Measurements from ENCODE around the gene CMPK1. TPM values are rescaled to one million over a fixed set of nuclear protein-coding genes. Genes with fewer than 3 reads are reported as not detected.

CMPK1 gene
- total and polyA plus RNA-seq, 10 of the 15 experiments (the other 5 are each of a cell fraction or from before 2014, with no cell fraction given): 43.7 to 159 (median 85.6) TPM

DNA sequence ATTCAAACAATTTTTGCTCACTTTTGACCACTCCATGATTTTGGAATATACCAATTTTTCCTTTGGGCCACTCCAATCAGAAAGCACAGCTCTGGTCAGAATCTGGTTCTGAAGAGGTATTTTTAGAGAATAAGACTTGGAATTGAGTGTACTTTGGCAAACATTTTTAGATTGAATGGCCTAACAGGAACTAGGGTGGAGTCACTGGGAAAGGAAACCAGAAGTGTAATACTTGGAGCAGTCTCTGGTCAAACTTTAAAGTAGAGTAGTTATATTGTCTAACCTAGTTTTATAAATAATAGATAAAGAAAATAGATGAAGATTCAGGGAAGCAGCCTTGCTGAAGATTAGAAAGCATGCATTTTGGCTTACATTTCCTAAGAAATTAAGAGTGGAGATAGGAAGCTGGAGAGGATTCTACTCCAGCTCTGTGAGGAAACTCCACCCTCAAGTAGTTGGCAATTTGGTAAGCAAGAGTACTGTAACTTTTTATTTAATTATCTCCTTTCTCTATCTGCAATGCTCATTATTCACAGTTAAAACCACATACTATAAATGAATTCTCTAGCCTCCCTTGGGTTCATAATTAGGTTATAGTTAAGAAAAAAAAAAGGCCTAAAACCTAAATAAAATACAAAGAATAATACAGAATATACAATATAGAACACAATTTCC, 35.4 kb upstream of the CMPK1 start:
- Histone ChIP-seq H3K27me3 (replicated peaks in 1 of 2; ENCODE audit: control insufficient read depth in 2 of 2, insufficient read depth in 2 of 2, low read length in 1 of 2) (no peaks in the 10 kb centered on the region), H4K20me1 (ENCODE audit: control insufficient read depth, insufficient read depth) (no peaks in the 10 kb centered on the region), H3K9me3 (replicated peaks; ENCODE audit: control insufficient read depth, insufficient read depth, low read length) (no peaks in the 10 kb centered on the region), H3K79me2 (ENCODE audit: control insufficient read depth, insufficient read depth, low read length) (no peaks in the 10 kb centered on the region; the same call in 1 of the 2 replicates), H3K9ac (ENCODE audit: control insufficient read depth, insufficient read depth, low read length) (no peak overlapping the region), H2AFZ (ENCODE audit: control insufficient read depth, low read depth, low read length) (no peak overlapping the region), H3K4me1 (ENCODE audit: control insufficient read depth, insufficient read depth, low read length) (no peaks in the 10 kb centered on the region), H3K36me3 (ENCODE audit: control insufficient read depth in 2 of 2, insufficient read depth in 2 of 2, low read length in 1 of 2) (peaks cover 2 to 35% of the 10 kb centered on the region in 2 experiments; a peak in 3 of 4 replicates), H3K27ac (ENCODE audit: control insufficient read depth, insufficient read depth) (no peak overlapping the region), H3K4me3 (no peak overlapping the region), H3K4me2 (ENCODE audit: control insufficient read depth, insufficient read depth) (no peak overlapping the region)
- DNase-seq (ENCODE audit: low read depth, low spot score) (no peak), FAIRE-seq (no peak), ATAC-seq (no peak)
- POLR2A ChIA-PET: no interaction called here
- intact Hi-C loops (cut with micrococcal nuclease; ENCODE audit: unreplicated experiment): no loop called here
- TF ChIP-seq BHLHE40 (IDR thresholded peaks at IDR 0.05; ENCODE audit: borderline replicate concordance in 1 of 2, low read depth in 2 of 2, low read length in 1 of 2) (no peak), NKRF (conservative IDR thresholded peaks at IDR 0.05) (no peak), MYC (IDR thresholded peaks at IDR 0.05; ENCODE audit: insufficient read depth, insufficient read length, insufficient replicate concordance, low read length, severe bottlenecking) (no peak), STAT3 (IDR thresholded peaks at IDR 0.05; ENCODE audit: low read depth, low read length) (no peak), FOXK2 (IDR thresholded peaks at IDR 0.05) (no peak), KAT2A (conservative IDR thresholded peaks at IDR 0.05; ENCODE audit: control insufficient read depth, low read depth, low read length) (no peak), SREBF2 (IDR thresholded peaks at IDR 0.05; ENCODE audit: low read length) (no peak), IKZF1 (conservative IDR thresholded peaks at IDR 0.05) (no peak), KLF5 (IDR thresholded peaks at IDR 0.05; ENCODE audit: partially characterized antibody) (no peak)
- TF ChIP-seq, protein P1, sequence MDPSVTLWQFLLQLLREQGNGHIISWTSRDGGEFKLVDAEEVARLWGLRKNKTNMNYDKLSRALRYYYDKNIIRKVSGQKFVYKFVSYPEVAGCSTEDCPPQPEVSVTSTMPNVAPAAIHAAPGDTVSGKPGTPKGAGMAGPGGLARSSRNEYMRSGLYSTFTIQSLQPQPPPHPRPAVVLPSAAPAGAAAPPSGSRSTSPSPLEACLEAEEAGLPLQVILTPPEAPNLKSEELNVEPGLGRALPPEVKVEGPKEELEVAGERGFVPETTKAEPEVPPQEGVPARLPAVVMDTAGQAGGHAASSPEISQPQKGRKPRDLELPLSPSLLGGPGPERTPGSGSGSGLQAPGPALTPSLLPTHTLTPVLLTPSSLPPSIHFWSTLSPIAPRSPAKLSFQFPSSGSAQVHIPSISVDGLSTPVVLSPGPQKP (IDR thresholded peaks at IDR 0.05; ENCODE audit: low read depth, low read length): no peak
- TF ChIP-seq, protein P2, sequence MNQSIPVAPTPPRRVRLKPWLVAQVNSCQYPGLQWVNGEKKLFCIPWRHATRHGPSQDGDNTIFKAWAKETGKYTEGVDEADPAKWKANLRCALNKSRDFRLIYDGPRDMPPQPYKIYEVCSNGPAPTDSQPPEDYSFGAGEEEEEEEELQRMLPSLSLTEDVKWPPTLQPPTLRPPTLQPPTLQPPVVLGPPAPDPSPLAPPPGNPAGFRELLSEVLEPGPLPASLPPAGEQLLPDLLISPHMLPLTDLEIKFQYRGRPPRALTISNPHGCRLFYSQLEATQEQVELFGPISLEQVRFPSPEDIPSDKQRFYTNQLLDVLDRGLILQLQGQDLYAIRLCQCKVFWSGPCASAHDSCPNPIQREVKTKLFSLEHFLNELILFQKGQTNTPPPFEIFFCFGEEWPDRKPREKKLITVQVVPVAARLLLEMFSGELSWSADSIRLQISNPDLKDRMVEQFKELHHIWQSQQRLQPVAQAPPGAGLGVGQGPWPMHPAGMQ (IDR thresholded peaks at IDR 0.05; ENCODE audit: borderline replicate concordance): no peak
- TF ChIP-seq, protein P3, sequence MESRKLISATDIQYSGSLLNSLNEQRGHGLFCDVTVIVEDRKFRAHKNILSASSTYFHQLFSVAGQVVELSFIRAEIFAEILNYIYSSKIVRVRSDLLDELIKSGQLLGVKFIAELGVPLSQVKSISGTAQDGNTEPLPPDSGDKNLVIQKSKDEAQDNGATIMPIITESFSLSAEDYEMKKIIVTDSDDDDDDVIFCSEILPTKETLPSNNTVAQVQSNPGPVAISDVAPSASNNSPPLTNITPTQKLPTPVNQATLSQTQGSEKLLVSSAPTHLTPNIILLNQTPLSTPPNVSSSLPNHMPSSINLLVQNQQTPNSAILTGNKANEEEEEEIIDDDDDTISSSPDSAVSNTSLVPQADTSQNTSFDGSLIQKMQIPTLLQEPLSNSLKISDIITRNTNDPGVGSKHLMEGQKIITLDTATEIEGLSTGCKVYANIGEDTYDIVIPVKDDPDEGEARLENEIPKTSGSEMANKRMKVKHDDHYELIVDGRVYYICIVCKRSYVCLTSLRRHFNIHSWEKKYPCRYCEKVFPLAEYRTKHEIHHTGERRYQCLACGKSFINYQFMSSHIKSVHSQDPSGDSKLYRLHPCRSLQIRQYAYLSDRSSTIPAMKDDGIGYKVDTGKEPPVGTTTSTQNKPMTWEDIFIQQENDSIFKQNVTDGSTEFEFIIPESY (IDR thresholded peaks at IDR 0.05): no peak
- CTCF ChIA-PET: interaction anchor here (1.2 kb wide), 1 partner anchor 35 kb away, joined by 3 read pairs; no protein-coding TSS in a partner anchor
- in situ Hi-C loops (cut with MboI): no loop called here
- BruUV-seq (replicated peaks): TSS peak; percentile 23
- RAD21 ChIA-PET (ENCODE audit: unreplicated experiment): no interaction called here
- SMC1A ChIA-PET (ENCODE audit: uncharacterized antibody, unreplicated experiment): interaction anchor here (0.6 to 0.9 kb wide), 3 partner anchors 21 to 1131 kb away, joined by 3 read pairs; no protein-coding TSS in a partner anchor
